Nephron progenitor cell (in vitro differentiated cells): ENCODE results near the gene PRKCE.

ENCODE experiments used
- DNase-seq: peaks from one replicate; pipeline ENCODE4 v3.0.0; 2021
- H3K27ac Mint-ChIP-seq: 2 replicates; pipeline ENCODE4 v1.8.0; 2021; ENCODE audit warnings: mild to moderate bottlenecking, moderate library complexity, mixed read lengths
- H3K27me3 Mint-ChIP-seq: 2 replicates; pipeline ENCODE4 v1.8.0; 2021; ENCODE audit warnings: mild to moderate bottlenecking, low read depth, mixed read lengths; ENCODE audit not compliant: poor library complexity
- H3K36me3 Mint-ChIP-seq: 2 replicates; pipeline ENCODE4 v1.8.0; 2021; ENCODE audit warnings: low read depth, mixed read lengths
- H3K4me1 Mint-ChIP-seq: 2 replicates; pipeline ENCODE4 v1.8.0; 2021; ENCODE audit warnings: mixed read lengths
- H3K4me3 Mint-ChIP-seq: 2 replicates; pipeline ENCODE4 v1.8.0; 2021; ENCODE audit warnings: mild to moderate bottlenecking, moderate library complexity, mixed read lengths
- H3K9me3 Mint-ChIP-seq: 2 replicates; pipeline ENCODE4 v1.8.0; 2021; ENCODE audit warnings: mild to moderate bottlenecking, moderate library complexity, mixed read lengths
- TF ChIP-seq, protein P1 (sequence below): fragments of 200-600 bp; sonication (generic); IDR thresholded peaks from 2 replicates; pipeline ENCODE4 v1.5.0; 2021; ENCODE audit warnings: antibody characterized with exemption

The PRKCE gene

DNA sequence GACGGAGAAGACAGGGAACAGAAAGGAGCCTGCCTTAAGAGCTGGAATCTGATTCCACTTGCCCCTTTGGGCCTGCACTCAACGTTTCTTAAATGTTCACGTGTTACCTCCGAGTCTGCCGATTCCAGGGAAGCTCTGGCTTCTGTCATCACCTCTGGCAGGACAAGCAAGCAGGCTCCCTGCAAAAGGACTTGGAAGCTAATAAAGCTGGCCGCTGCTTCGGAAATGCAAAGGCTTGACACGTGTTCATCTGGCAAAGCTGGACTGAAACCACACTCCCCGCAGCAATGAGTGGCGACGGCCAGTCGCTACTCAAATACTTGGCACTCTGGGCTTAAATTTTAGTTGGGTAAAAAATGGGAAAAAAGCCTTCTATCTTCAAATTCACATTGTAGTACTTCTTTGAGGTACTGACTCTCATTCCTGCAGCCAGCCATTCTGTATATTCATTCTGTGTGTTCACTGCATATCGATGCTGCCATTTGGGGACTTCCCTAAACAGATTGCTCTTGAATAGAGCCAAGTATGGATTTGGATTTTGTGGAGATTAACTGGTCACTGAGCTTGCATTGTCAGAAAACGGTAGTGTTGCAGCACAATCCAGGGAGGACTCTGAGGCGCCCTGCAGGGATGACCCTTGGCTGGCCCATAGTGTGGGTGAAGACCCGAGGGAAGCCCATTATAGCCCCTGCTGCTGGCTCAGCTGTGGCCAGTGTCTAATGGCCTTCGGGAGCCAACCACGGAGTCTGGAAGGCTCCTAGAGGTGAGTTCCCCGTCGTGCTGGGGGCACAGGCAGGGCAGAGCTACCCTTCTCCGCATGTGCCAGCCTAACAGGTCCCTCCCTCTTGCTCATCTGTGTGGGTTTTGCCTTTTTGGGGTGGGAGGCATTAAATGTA lies 231.5 kb downstream of the PRKCE start:
- H3K27me3 Mint-ChIP-seq: peaks cover 11% of the 10 kb centered on the region
- peaks cover 6% of the 10 kb centered on the region for H3K4me1 Mint-ChIP-seq
- TF ChIP-seq, protein P1, sequence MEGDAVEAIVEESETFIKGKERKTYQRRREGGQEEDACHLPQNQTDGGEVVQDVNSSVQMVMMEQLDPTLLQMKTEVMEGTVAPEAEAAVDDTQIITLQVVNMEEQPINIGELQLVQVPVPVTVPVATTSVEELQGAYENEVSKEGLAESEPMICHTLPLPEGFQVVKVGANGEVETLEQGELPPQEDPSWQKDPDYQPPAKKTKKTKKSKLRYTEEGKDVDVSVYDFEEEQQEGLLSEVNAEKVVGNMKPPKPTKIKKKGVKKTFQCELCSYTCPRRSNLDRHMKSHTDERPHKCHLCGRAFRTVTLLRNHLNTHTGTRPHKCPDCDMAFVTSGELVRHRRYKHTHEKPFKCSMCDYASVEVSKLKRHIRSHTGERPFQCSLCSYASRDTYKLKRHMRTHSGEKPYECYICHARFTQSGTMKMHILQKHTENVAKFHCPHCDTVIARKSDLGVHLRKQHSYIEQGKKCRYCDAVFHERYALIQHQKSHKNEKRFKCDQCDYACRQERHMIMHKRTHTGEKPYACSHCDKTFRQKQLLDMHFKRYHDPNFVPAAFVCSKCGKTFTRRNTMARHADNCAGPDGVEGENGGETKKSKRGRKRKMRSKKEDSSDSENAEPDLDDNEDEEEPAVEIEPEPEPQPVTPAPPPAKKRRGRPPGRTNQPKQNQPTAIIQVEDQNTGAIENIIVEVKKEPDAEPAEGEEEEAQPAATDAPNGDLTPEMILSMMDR: no peak
- H3K4me3 Mint-ChIP-seq: no peak overlapping the region
- peaks cover 15% of the 10 kb centered on the region for H3K36me3 Mint-ChIP-seq
- H3K9me3 Mint-ChIP-seq: peaks cover 24% of the 10 kb centered on the region
- no peak for DNase-seq
- no peak overlapping the region for H3K27ac Mint-ChIP-seq

DNA sequence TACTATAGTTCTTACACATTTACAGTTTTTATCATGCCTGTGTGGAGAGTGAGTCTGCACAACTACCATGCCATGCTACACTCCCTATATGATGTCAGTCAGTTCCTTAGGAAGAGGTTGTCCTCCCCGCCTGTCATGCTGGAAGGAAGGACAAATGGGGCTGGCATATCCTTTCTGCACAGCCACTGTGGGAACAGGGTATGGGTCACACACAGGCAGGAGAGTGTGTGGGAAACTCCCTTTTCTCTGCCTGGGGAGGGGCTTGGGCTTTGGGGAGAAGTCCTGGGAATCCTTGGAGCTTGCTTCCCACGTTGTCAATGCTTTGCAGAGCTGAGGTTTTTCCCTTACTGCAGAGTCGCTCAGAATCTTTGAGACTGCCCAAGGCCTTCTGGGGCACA lies 232.1 kb downstream of the PRKCE start:
- Mint-ChIP-seq H3K9me3 (peaks cover 17% of the 10 kb centered on the region), H3K27me3 (peaks cover 8% of the 10 kb centered on the region), H3K27ac (no peak overlapping the region), H3K4me3 (no peak overlapping the region), H3K36me3 (peaks cover 10% of the 10 kb centered on the region), H3K4me1 (peaks cover 6% of the 10 kb centered on the region)
- TF ChIP-seq, protein P1: no peak
- no peak for DNase-seq

DNA sequence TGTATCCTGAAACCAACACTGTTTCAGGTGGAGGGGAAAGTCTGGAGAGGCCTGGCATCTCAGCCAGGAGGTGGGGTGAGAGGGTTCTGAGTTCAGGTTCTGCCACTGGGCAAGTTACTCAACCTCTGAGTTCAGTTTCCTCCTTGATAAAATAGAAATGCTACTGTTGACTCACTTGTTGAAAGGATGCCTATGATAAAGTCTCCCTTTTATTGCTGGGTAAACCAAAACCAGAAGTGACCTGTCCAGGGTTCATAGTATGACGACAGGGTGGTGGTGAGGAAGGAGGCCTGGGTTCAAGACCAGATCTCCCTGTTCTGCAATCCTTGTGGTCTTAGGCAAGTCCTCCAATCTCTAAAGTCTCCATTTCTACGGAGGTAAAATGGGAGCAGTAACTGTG lies 232.7 kb downstream of the PRKCE start:
- no peak overlapping the region for H3K27ac Mint-ChIP-seq
- TF ChIP-seq, protein P1: no peak
- peaks cover 10% of the 10 kb centered on the region for H3K36me3 Mint-ChIP-seq
- DNase-seq: no peak
- peaks cover 8% of the 10 kb centered on the region for H3K27me3 Mint-ChIP-seq
- peaks cover 13% of the 10 kb centered on the region for H3K9me3 Mint-ChIP-seq
- H3K4me3 Mint-ChIP-seq: no peak overlapping the region
- H3K4me1 Mint-ChIP-seq: peaks cover 10% of the 10 kb centered on the region

DNA sequence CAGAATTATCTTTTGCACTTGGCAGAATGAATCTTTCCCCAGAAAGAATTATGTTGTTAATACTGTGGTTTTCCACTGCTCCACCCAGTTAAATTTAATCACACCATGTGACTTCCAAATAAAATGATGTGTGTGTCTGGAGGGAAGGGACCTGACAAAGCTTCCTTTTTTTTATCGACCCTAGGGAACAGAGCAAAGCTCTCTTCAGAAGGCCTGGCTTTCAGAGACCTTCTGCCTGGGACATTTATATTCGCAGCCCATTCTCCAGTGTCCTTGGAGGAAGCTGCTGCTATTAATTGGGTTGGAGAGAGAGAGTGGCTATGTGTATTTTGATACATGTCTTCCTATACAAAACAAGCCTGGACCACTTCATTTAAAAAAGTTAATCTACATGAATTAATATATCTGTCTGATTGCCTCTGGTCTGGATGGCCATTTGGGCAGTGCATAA lies 233.7 kb downstream of the PRKCE start:
- peaks cover 8% of the 10 kb centered on the region for H3K27me3 Mint-ChIP-seq
- DNase-seq: no peak
- no peak overlapping the region for H3K27ac Mint-ChIP-seq

DNA sequence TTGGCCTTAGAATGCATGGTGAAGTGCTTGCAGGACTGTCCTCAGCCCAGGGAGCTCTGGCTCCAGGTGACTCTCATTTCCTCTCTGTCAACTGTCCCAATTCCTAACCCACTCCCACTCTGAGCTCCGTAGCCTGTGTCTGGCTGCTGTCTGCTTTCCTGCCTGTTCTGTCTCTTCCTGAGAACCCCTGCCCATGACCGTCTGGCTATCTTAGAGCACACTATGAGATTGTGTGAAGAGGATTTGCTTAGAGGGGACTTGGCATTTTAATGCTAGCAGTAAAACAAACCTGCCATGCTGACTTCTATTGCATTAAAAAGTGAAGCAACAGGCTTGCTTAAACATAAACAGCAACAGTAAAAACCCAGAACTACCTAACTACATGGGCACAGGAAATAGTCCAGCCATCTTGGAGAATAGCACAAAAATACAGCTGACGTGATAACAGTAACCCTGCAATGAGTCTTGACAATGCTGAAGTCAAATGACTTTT lies 234.7 kb downstream of the PRKCE start:
- Mint-ChIP-seq H3K27me3 (peaks cover 8% of the 10 kb centered on the region), H3K4me3 (no peak overlapping the region), H3K4me1 (peaks cover 11% of the 10 kb centered on the region), H3K27ac (peak overlapping the region; percentile 43), H3K36me3 (no peaks in the 10 kb centered on the region), H3K9me3 (no peaks in the 10 kb centered on the region)
- no peak for DNase-seq
- TF ChIP-seq, protein P1: no peak

More for the DNA sequence above, 233.7 kb downstream of the PRKCE start:
- H3K9me3 Mint-ChIP-seq: peaks cover 3% of the 10 kb centered on the region
- no peaks in the 10 kb centered on the region for H3K36me3 Mint-ChIP-seq
- H3K4me3 Mint-ChIP-seq: no peak overlapping the region
- TF ChIP-seq, protein P1: no peak
- peaks cover 11% of the 10 kb centered on the region for H3K4me1 Mint-ChIP-seq
